GM06990 (cell line): ENCODE data around the gene RPS16.

Experiments used
- DNase-seq: peaks from one replicate; pipeline ENCODE4 v3.0.0-alpha.2; 2011; ENCODE audit not compliant: insufficient read length; ENCODE audit errors: extremely low read depth
- H3K27me3 ChIP-seq: replicated peaks from 2 replicates; pipeline ENCODE4 v1.6.0; 2011; ENCODE audit warnings: low read length; ENCODE audit not compliant: control insufficient read depth, insufficient read depth
- H3K36me3 ChIP-seq: 2 replicates; pipeline ENCODE4 v1.5.1; 2011; ENCODE audit warnings: low read length; ENCODE audit not compliant: control insufficient read depth, insufficient read depth
- H3K4me3 ChIP-seq: replicated peaks from 2 replicates; pipeline ENCODE4 v1.5.1; 2011; ENCODE audit warnings: low read depth, mild to moderate bottlenecking, control low read depth, low read length
- CTCF ChIP-seq: IDR thresholded peaks from 2 replicates; pipeline ENCODE4 v1.5.1; 2011; ENCODE audit warnings: low read length, control low read depth, mild to moderate bottlenecking, inconsistent platforms; ENCODE audit not compliant: insufficient read depth, poor library complexity, severe bottlenecking

The RPS16 gene

GRCh38 chr19:39408392-39409207, 27.1 kb downstream of the RPS16 start:
- Histone ChIP-seq H3K36me3 (peaks cover 12% of the 10 kb centered on the region), H3K27me3 (no peaks in the 10 kb centered on the region), H3K4me3 (peak overlapping the region; percentile 91)
- no peak for TF ChIP-seq CTCF
- no peak for DNase-seq

GRCh38 chr19:39407660-39408391, 27.9 kb downstream of the RPS16 start:
- Histone ChIP-seq H3K4me3 (peak overlapping the region; percentile 91), H3K27me3 (no peaks in the 10 kb centered on the region), H3K36me3 (peaks cover 12% of the 10 kb centered on the region)
- no peak for TF ChIP-seq CTCF
- DNase-seq, result peak; percentile 66

GRCh38 chr19:39407410-39407659, 28.4 kb downstream of the RPS16 start:
- Histone ChIP-seq H3K4me3 (peak overlapping the region; percentile 91), H3K27me3 (no peaks in the 10 kb centered on the region), H3K36me3 (peaks cover 12% of the 10 kb centered on the region)
- TF ChIP-seq CTCF, result no peak
- no peak for DNase-seq

DNA sequence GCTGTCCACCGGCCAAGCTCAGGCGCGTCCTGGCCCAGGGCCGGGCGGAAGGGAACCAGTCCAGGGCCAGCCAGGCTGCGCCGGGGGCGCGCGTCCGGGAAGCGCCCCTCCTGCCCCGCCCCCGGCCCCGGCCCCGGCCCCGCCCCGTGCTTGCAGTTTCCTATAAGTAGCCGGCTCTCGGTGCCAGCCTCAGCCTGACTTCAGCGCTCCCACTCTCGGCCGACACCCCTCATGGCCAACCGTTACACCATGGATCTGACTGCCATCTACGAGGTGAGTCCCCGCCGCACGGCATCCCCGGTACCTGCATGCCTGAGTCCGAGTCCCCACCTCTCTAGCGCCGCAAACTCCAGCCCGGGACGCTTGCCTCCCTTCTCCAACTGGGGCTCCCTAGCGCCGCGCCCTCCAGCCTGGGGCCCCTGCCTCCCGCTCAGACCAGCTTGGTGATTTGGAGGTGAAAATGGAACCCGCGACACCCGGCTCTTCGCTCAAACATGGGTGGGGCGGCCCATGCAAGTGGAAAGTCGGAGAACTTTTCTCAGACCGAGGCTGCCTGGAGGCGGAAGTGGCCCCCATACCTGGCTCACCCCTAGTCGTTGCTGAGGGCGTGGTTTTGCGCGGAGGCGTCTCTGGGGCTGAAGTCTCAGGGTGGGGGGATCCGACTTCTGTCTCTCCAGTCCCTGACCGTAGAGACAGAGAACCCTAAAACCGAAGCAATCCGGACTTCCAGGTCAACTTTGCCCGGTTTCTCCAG, 28.9 kb downstream of the RPS16 start, which contains the start of gene ZFP36:
ZFP36 (plus strand) TSS at position 192 of the 754 bp plus-strand sequence; CDS start at position 250, 58 bp downstream.
- Histone ChIP-seq H3K27me3 (no peaks in the 10 kb centered on the region), H3K4me3 (peak within 1 kb of the TSS; percentile 91), H3K36me3 (peaks cover 12% of the 10 kb centered on the region)
- peak; percentile 85 for DNase-seq
- no peak for TF ChIP-seq CTCF

DNA sequence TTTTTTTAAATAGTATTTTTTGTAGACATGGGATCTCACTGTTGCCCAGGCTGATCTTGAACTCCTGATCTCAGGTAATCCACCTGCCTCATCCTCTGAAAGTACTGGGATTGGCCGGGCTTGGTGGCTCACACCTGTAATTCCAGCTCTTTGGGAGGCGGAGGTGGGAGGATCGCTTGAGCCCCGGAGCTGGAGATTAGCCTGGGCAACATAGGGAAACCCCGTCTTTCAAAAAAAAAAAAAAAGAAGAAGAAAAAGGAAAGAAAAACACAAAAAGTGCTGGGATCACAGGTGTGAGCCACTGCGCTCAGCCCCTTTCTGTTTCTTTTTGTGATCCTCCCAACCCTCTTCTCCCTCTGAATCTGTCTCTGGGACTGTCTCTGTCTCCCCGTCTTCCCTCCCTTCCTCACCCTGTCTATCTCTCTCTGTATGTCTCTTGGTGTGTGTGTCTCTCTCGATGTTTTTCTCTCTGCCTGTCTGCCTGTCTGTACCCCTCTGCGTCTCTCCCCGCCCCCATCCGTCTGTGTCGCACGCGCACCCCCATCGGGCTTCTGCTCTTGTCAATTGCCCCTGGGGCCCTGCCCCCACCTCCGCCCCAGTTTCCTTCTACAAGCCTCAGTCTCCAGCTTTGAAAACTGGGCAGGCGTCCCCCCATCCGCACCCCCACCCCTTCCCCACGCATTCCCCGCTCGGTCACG, 29.6 kb downstream of the RPS16 start:
- H3K36me3 ChIP-seq, result peaks cover 12% of the 10 kb centered on the region
- DNase-seq, result no peak

More for the DNA sequence above, 29.6 kb downstream of the RPS16 start:
- peak overlapping the region; percentile 91 for H3K4me3 ChIP-seq
- TF ChIP-seq CTCF, result no peak
- no peaks in the 10 kb centered on the region for H3K27me3 ChIP-seq
